Vagina (tissue), 2 donors: ENCODE data around the gene MBD3.

Experiments
- POLR2A ChIP-seq, 2 donors: fragments of 450-650 bp; IDR thresholded peaks; one replicate each; pipeline ENCODE4 v1.6.1; 2017; ENCODE audit warnings: antibody characterized with exemption in 2 of 2, mild to moderate bottlenecking in 2 of 2, moderate library complexity in 2 of 2
- TF ChIP-seq, protein P1 (sequence below), 3 experiments: fragments of 450-650 bp in 2 of 3; fragments of 200-600 bp in 1 of 3; sonication (generic) in 1 of 3; IDR thresholded peaks; one replicate each; pipeline ENCODE4 v1.5.1; 2017 to 2019; ENCODE audit warnings: antibody characterized with exemption in 3 of 3, mild to moderate bottlenecking in 2 of 3, moderate library complexity in 2 of 3

GRCh38 chr19:1601613-1602064 is 9.0 kb upstream of the MBD3 start:
- TF ChIP-seq, protein P1, sequence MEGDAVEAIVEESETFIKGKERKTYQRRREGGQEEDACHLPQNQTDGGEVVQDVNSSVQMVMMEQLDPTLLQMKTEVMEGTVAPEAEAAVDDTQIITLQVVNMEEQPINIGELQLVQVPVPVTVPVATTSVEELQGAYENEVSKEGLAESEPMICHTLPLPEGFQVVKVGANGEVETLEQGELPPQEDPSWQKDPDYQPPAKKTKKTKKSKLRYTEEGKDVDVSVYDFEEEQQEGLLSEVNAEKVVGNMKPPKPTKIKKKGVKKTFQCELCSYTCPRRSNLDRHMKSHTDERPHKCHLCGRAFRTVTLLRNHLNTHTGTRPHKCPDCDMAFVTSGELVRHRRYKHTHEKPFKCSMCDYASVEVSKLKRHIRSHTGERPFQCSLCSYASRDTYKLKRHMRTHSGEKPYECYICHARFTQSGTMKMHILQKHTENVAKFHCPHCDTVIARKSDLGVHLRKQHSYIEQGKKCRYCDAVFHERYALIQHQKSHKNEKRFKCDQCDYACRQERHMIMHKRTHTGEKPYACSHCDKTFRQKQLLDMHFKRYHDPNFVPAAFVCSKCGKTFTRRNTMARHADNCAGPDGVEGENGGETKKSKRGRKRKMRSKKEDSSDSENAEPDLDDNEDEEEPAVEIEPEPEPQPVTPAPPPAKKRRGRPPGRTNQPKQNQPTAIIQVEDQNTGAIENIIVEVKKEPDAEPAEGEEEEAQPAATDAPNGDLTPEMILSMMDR (IDR thresholded peaks at IDR 0.05), result no peak
- TF ChIP-seq POLR2A (IDR thresholded peaks at IDR 0.05), result no peak
